ENCODE data around the gene KDM5C. TPM values are rescaled to one million over a fixed set of nuclear protein-coding genes. Genes with fewer than 3 reads are reported as not detected.

Gene KDM5C
- polyA plus RNA-seq, 1 donor from 2014 or later: 67.8 TPM

- no peak overlapping the region for H3K9ac ChIP-seq (ENCODE audit: low read length)
- H2AFZ ChIP-seq (ENCODE audit: low read depth, low read length): no peak overlapping the region
- no peak overlapping the region for H3K4me3 ChIP-seq (ENCODE audit: low read length)
- TF ChIP-seq SMC3 (conservative IDR thresholded peaks at IDR 0.05; ENCODE audit: poor library complexity) (no peak), MXI1 (conservative IDR thresholded peaks at IDR 0.05; ENCODE audit: poor library complexity, severe bottlenecking) (no peak), POLR2AphosphoS5 (IDR thresholded peaks at IDR 0.05) (no peak), EP300 (conservative IDR thresholded peaks at IDR 0.05; ENCODE audit: poor library complexity, severe bottlenecking) (no peak), RAD21 (conservative IDR thresholded peaks at IDR 0.05) (no peak), CTCF (IDR thresholded peaks at IDR 0.05; ENCODE audit: poor library complexity, severe bottlenecking) (no peak), EZH2 (IDR thresholded peaks at IDR 0.05; ENCODE audit: borderline replicate concordance, insufficient read depth, low read length, poor library complexity, severe bottlenecking) (no peak), REST (IDR thresholded peaks at IDR 0.05; ENCODE audit: borderline replicate concordance) (no peak), TAF1 (IDR thresholded peaks at IDR 0.05; ENCODE audit: low read depth) (no peak)
- H3K36me3 ChIP-seq (ENCODE audit: insufficient read depth, low read length): no peaks in the 10 kb centered on the region
- H3K27me3 ChIP-seq (ENCODE audit: insufficient read depth, low read depth, low read length): no peaks in the 10 kb centered on the region
- H3K4me2 ChIP-seq (ENCODE audit: low read length): no peak overlapping the region
- no peaks in the 10 kb centered on the region for H4K20me1 ChIP-seq (ENCODE audit: insufficient read depth)
- H3K27ac ChIP-seq (ENCODE audit: low read length): no peak overlapping the region
- no peaks in the 10 kb centered on the region for H3K9me3 ChIP-seq (ENCODE audit: low read length)
- no peaks in the 10 kb centered on the region for H3F3A ChIP-seq (ENCODE audit: insufficient read depth, low read length, poor library complexity, severe bottlenecking)
- no peaks in the 10 kb centered on the region for H3K79me2 ChIP-seq (replicated peaks; ENCODE audit: insufficient read depth, low read length)
- no peaks in the 10 kb centered on the region for H3K9me2 ChIP-seq (ENCODE audit: insufficient read depth, low read length)
Measured at GRCh38 chrX:53233536-53233935, 8.5 kb upstream of the KDM5C start.

GRCh38 chrX:53230116-53230515 lies 5.1 kb upstream of the KDM5C start:
- Histone ChIP-seq H3K9me2 (ENCODE audit: insufficient read depth, low read length) (no peaks in the 10 kb centered on the region), H2AFZ (ENCODE audit: low read depth, low read length) (no peak overlapping the region), H3K4me3 (ENCODE audit: low read length) (no peak overlapping the region), H3K27ac (ENCODE audit: low read length) (no peak overlapping the region), H3K27me3 (ENCODE audit: insufficient read depth, low read depth, low read length) (no peaks in the 10 kb centered on the region), H4K20me1 (ENCODE audit: insufficient read depth) (no peaks in the 10 kb centered on the region), H3F3A (ENCODE audit: insufficient read depth, low read length, poor library complexity, severe bottlenecking) (no peaks in the 10 kb centered on the region), H3K4me2 (ENCODE audit: low read length) (no peak overlapping the region), H3K36me3 (ENCODE audit: insufficient read depth, low read length) (no peaks in the 10 kb centered on the region), H3K9ac (ENCODE audit: low read length) (no peak overlapping the region), H3K79me2 (replicated peaks; ENCODE audit: insufficient read depth, low read length) (no peaks in the 10 kb centered on the region), H3K9me3 (ENCODE audit: low read length) (no peaks in the 10 kb centered on the region)
- TF ChIP-seq MXI1 (conservative IDR thresholded peaks at IDR 0.05; ENCODE audit: poor library complexity, severe bottlenecking) (no peak), TAF1 (IDR thresholded peaks at IDR 0.05; ENCODE audit: low read depth) (no peak), EP300 (conservative IDR thresholded peaks at IDR 0.05; ENCODE audit: poor library complexity, severe bottlenecking) (no peak), POLR2AphosphoS5 (IDR thresholded peaks at IDR 0.05) (no peak), RAD21 (conservative IDR thresholded peaks at IDR 0.05) (no peak), CTCF (IDR thresholded peaks at IDR 0.05; ENCODE audit: poor library complexity, severe bottlenecking) (no peak), SMC3 (conservative IDR thresholded peaks at IDR 0.05; ENCODE audit: poor library complexity) (no peak), EZH2 (IDR thresholded peaks at IDR 0.05; ENCODE audit: borderline replicate concordance, insufficient read depth, low read length, poor library complexity, severe bottlenecking) (no peak), REST (IDR thresholded peaks at IDR 0.05; ENCODE audit: borderline replicate concordance) (no peak)

Data from neural cell (in vitro differentiated cells).